Measurements from ENCODE around the gene TLE5. TPM values are rescaled to one million over a fixed set of nuclear protein-coding genes. Genes with fewer than 3 reads are reported as not detected.

Gene TLE5
- 238 TPM for total RNA-seq

DNA sequence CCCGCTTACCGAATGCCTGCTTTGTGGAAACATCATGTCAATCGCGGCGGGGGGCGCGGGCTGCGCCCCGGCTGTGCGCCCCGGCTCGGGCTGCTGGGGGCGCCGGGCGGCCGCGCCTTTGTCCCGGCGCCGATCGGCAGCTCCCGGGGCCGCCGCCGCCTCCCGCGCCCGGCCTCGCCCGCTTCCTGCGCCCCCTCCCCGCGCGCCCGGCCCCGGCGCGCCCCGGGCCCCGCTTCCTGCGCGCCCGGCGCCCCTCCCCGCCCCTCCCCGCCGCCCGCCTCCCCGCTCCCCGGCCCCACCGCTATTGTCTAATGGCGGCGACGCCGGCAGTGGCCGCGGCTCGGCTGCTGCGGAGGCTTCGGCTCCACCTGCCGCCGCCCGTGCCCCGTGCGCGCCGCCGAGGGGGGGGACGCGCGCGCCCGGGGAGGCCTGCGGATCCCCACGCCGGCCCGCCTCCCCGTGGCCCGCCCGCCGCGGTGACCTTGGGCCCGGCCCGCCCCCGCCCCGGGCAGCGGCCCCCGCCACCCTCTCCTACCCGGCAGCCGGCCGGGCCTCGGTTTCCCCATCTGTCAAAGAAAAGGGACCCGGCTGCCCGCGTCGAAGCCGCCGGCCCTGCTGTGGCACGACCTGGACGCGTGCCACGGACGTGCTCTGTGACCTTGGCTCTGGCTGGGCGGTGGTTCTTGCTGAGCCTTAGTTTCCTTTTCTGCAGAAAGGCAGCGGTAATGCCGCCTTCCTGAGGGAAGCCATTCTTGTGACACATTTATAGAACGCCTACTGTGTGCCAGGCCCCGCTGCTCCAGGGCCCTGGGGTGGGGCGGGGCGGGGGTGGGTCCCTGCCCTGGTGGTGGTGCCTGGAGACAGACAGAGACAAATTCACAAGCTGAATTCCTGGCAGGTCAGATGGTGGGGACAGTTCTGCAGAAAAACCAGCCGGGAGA lies at the start of gene TLE5:
Gene TLE5, minus strand, starts transcription at position 331 of the 941 bp plus-strand sequence. Its CDS starts 295 bp downstream, at position 36.
- ATAC-seq = peak; percentile 65

DNA sequence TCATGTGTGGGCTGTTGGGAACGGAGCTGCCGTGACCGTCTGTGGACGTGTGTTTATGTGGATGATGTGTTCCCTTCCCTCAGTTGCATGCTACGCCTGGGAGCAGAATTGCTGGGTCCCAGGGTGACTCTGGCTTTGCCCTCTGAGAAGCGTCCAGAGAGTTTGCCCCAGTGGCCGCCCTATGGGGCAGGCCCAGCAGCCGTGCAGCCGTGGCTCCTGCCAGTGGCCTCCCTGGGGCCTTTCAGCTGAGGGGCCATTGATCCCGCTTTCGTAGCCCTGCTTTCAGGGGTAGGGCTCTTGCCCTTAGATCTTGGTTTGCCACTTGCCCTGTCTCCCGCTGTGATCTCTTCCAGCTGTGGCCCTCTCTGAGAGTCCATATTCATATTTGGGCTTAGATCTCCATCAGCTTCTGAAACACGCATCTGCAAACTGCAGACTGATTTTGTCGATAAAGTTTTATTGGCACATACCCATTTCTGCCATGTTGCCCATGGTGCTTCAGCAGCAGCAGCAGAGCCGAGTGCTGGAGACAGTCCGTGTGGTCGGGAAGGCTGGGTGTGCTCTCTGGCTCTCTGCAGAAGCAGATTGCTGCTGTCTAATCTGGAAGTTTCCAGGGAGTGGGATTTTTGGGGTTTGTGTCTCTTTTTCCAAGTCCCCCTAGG lies 49.4 kb upstream of the TLE5 start:
- no peak for ATAC-seq

DNA sequence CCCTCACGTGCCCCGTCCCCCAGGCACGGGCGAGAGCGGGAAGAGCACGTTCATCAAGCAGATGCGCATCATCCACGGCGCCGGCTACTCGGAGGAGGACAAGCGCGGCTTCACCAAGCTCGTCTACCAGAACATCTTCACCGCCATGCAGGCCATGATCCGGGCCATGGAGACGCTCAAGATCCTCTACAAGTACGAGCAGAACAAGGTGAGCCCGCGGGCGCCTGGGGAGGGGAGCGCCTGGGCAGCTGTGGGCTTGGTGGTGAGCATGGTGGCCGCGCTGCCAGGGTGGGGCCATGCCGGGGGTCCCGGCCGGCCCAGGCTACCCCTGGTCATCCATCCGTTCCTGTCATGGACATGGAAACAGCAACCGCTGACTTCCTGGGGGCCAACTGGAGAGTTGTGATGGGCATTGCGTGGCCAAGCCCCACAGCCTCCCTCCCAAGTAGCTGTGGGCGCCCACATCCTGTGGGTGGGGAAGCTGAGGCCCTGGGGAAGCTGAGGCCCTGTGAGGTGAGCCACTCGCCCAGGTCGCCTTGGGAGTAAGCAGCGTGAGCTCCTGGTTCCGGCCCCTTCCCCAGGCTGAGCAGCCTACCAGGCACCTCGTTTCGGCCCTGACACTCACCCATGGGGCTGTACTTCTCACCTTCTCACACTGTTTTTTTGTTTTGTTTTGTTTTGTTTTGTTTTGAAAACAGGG lies 48.0 kb upstream of the TLE5 start:
- ATAC-seq = no peak

- ATAC-seq = no peak
Measured at GRCh38 chr19:3109491-3109890, 47.2 kb upstream of the TLE5 start.

- peak; percentile 43 for ATAC-seq
Measured at GRCh38 chr19:3108775-3109174, 46.5 kb upstream of the TLE5 start.

GRCh38 chr19:3107658-3108057 lies 45.4 kb upstream of the TLE5 start:
- ATAC-seq = no peak

DNA sequence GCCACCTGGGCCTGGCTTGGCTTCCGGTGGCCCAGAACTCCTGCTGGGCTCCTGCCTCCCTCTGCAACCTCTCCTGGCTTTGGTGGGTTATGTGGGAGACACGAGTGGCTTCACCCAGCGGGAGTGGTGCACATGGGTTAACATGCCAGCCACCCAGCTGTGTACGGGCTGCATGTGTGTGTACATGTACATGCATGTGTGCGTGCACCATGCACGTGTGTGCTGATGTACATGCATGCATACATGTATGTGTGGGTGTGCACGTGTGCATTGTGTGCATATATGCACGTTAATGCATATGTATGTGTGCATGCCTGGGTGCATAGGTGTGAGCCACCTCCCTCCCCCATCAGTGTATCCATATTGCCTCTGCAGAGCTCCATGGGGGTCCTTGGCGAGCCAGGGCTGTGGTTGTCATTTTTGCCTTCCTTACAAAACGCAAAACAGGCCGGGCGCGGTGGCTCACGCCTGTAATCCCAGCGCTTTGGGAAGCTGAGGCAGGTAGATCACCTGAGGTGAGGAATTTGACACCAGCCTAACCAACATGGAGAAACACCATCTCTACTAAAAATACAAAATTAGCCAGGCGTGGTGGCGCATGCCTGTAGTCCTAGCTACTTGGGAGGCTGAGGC lies 44.3 kb upstream of the TLE5 start:
- no peak for ATAC-seq

DNA sequence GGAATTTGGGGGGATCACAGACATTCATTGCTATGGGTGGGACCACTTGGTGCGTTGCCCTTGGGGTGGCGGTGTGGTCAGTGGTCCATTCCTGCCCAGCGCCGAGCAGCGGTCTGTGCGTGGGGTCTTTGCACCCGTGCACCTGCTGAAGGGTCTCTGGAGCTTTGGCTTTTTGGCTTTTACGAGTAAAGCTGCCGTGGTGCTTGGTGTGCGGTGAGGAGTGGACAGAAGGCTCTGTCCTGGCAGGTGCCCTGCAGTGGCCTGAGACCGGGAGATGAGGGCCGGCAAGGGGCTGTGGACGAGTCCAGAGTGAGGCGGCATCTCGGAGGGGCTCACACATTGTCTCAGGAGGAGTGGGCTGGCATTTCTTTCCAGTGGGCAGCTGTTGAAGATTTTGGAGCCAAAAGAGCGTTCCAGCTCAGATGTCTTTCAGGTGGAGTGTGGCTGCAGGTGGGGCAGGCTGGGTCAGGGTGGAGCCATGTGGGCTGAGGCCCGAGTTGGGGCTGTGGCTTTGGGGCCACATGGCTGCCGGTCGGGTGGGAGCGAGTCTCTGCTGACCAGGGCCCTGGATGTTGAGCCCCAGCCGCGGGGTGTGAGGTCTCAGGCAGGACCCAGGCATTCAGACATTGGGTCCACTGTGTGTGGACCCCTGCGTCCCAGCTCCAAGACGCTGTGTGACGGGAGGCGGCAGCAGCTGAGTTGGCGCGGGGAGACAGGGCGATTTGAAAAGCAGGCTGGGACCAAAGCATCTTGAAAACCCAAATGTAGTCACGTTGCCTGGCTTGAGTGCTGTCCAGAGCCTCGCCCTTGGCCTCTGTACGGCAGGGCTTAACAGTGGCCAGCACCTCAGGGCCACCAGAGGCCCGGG lies 43.6 kb upstream of the TLE5 start:
- no peak for ATAC-seq

- ATAC-seq = no peak
Measured at GRCh38 chr19:3104708-3104983, 42.4 kb upstream of the TLE5 start.

DNA sequence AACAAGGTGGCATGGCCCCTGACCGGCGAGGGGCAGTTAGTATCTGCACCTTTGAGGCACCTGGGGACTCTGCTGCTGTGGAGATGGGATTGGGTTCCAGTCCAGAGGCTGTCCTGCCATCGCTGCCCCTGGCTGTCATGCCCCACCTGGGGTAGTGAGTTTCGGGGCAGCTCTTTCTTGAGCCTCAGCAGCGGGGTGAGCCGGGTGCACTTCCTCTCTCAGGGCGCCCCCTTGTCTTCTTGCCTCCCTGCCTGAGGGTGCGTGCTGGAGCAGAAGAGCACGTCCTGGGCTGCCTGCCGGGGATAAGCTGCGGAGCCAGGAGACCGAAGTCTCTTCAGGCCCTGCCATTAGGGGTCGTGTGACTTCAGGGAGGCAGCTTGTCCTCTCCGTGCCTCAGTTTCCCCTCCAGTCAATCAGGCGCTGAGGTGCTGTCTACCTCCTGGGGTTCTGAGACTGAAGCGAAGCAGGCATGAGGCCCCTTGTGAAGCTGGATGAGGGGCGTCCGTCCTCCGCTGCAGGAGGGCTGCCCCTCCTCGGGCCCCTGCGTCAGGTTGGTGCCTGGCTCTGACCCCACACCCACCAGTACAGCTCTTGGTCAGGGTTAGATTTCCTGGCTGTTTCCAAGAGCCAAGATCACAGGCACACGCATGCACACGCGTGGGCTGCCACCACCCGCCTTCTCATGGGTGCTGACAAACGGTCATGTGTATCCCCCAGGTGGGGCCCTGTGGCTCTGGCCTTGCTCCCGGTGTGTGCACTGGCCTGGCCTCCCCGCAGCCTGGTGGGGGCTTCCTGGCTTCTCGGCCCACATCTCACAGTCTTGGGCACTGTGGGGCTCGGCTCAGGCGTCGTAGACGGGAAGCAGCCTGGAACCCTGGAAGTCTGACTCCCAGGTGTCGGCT lies 40.2 kb upstream of the TLE5 start:
- ATAC-seq = no peak

DNA sequence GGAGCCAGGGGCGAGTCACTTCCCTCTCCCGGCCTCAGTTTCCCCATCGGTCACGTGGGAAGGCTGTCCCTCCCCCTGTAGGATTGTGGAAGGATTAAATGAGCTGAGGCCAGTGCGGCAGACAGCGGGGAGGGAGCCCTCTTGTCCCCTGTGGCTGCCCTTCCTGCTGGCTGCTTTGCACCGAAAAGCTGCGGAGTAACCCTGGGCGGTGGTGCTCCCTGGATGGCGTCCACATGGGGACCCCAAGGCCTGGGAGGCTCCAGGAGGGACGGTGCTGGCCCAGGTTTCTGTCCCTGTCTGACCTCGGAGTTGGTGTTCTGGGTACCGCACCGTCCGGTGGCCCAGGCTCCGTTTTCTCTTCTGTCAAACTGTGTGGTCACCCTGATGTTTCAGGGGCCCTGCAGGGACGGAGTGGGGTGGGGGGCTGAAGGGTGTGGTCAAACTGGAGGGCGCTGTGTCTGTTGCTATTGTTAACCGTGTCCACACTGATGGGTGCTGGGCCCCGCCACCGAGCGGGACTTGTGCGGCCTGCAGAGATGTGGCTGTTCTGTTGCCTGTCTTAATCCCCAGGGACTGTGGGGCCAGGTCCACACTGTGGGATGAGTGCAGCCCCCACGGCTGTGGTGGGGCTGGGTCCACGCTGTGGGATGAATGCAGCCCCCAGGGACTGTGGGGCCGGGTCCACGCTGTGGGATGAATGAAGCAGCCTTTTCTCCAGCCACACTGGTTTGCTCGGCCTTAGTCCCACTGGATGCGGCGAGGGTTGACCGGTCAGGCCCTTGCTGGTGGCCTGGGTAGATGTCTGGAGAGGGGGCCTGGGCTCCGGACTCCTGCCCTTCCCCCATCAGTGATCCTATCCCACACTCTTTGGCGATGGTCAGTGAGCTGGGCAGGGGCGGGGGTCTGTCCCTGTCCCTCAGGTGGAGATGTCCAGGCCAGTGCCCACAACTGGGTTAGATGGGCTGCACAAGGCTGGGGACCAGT lies 38.7 kb upstream of the TLE5 start:
- no peak for ATAC-seq

DNA sequence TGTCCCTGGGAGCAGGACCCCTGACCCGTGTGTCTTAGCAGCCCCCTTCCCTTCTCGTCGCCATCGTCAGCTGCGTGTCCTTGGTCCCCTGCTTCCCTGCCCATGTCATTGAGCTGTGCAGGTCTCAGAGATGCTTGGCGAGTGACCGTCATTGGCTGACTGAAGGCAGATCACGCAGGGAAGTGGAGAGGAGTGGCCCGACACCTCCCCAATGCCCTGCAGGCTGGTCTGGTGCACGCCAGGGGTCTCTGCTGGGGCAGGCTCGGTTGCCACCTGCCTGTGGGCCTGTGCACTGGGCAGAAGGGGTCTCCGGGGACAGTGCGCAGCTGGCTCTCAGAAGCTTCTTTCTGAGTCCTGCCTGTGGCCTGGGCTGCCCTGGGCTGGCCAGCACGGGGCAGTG lies 38.0 kb upstream of the TLE5 start:
- ATAC-seq = no peak

- ATAC-seq = no peak
Measured at GRCh38 chr19:3099347-3100145, 37.3 kb upstream of the TLE5 start.

GRCh38 chr19:3098515-3099346 lies 36.4 kb upstream of the TLE5 start:
- peak; percentile 10 for ATAC-seq

DNA sequence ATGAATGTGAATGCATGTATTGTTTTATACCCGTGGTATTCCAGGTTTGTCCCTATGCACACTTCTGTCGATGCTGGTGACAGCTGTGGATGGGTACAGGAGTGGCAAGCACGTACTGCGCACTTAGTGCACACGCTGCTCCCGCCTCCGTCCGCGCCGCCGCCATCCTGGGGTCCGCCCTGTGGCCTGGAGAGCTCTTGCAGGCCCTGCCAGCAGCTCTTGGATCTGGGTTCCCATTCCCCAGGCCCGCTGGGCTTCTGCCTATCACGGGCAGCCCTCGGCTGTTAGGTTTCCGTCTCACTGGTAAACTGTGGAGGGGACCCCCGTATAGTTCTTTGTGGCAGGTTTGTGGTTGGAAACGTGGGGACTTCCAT lies 35.8 kb upstream of the TLE5 start:
- ATAC-seq = no peak

GRCh38 chr19:3097442-3097871 lies 35.2 kb upstream of the TLE5 start:
- no peak for ATAC-seq

DNA sequence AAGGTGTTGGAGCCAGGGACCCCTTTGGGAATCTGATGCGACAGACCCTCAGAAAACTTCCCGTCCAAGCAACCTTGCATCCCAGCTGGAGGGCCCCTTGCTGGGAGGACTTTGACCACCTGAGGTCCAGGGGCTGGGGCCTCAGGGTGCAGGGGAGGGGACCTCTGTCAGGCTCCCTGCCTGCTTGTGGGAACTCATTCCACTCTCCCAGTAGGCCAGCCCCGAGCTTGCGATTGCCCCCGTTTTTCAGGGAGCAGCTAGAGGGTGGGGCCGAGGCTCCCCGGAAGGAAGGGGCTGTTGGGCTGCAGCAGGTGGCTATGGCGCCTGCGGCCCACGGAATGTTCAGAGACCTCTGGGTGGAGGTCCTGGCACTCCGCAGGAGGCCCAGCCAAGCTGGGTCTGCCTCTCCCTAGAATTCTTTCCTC lies 34.6 kb upstream of the TLE5 start:
- ATAC-seq = no peak
